Testis (tissue), 2 donors: ENCODE measurements around the gene NUP98.

Experiments used
- POLR2A ChIP-seq: fragments of 450-650 bp; IDR thresholded peaks from one replicate; pipeline ENCODE4 v1.6.1; 2017; ENCODE audit warnings: antibody characterized with exemption, mild to moderate bottlenecking, moderate library complexity
- TF ChIP-seq, protein P1 (sequence below), 3 experiments: fragments of 450-650 bp in 2 of 3; fragments of 200-600 bp in 1 of 3; sonication (generic) in 1 of 3; IDR thresholded peaks; one replicate each; pipeline ENCODE4 v1.5.1; 2016 to 2019; ENCODE audit warnings: antibody characterized with exemption in 3 of 3, mild to moderate bottlenecking in 2 of 3, moderate library complexity in 1 of 3

DNA sequence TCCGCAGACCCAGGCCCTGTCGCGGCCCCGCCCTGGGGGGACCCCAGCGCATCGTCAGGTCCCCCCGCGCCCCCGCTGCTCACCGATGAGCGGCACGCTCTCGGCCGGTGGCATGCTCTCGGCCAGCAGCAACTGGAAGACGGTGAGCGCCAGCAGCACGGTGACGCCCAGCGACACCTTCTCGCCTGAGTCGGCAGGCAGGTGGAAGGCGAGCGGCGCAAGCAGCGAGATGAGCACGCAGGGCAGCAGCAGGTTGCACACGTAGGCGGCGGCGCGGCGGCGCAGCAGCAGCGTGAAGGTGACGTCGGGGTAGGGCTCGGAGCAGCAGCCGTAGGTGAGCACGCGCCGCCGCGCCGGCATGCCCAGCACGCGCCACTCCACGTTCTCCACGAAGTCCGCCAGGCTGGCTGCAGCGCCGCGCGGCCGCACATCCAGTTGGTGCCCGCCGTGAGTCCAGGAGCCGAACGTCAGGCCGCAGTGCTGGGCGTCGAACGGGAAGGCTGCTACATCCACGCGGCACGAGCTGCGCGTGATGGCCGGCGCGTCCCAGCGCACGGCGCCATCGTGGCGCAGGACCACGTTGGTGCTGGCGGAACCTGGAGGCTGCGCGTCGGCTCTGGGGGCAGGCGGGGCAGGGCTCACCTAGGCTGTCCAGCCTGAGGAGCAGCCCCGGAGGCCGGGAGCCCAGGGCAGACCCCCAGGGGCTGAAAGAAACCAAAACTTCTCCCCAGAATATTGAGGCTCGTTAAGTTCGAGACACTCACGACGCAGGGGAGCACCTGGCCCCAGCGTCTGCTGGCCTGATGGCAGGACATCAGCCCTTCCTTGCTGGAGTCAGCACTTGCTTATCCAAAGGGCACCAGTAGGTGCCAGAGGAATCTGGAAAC is 130.0 kb downstream of the NUP98 start:
- TF ChIP-seq POLR2A: no peak
- TF ChIP-seq, protein P1, sequence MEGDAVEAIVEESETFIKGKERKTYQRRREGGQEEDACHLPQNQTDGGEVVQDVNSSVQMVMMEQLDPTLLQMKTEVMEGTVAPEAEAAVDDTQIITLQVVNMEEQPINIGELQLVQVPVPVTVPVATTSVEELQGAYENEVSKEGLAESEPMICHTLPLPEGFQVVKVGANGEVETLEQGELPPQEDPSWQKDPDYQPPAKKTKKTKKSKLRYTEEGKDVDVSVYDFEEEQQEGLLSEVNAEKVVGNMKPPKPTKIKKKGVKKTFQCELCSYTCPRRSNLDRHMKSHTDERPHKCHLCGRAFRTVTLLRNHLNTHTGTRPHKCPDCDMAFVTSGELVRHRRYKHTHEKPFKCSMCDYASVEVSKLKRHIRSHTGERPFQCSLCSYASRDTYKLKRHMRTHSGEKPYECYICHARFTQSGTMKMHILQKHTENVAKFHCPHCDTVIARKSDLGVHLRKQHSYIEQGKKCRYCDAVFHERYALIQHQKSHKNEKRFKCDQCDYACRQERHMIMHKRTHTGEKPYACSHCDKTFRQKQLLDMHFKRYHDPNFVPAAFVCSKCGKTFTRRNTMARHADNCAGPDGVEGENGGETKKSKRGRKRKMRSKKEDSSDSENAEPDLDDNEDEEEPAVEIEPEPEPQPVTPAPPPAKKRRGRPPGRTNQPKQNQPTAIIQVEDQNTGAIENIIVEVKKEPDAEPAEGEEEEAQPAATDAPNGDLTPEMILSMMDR (IDR thresholded peaks at IDR 0.05): no peak
